GM12878 (cell line): Measurements from ENCODE around the gene OR5AC2.

Source experiments
- CTCF ChIP-seq, 3 experiments: IDR thresholded peaks in 2 of 3; conservative IDR thresholded peaks in 1 of 3; 2 replicates each; pipeline ENCODE4 v1.5.1; 2011; ENCODE audit warnings: low read depth in 3 of 3, low read length in 3 of 3, mild to moderate bottlenecking in 3 of 3, control low read depth in 2 of 3, moderate library complexity in 2 of 3, inconsistent platforms in 1 of 3, mixed read lengths in 1 of 3; ENCODE audit not compliant: control insufficient read depth in 2 of 3, insufficient read depth in 1 of 3; ENCODE audit errors: extremely low read depth in 1 of 3
- ELK1 ChIP-seq: IDR thresholded peaks from 2 replicates; pipeline ENCODE4 v1.6.1; 2012; ENCODE audit warnings: low read depth, low read length, improper control_type of control experiment
- GABPA ChIP-seq: IDR thresholded peaks from 2 replicates; pipeline ENCODE4 v1.6.1; 2014; ENCODE audit warnings: antibody characterized with exemption, low read depth, mild to moderate bottlenecking, inconsistent platforms
- REST ChIP-seq: IDR thresholded peaks from 2 replicates; pipeline ENCODE4 v1.6.1; 2012; ENCODE audit warnings: mild to moderate bottlenecking, low read depth, low read length
- YY1 ChIP-seq: IDR thresholded peaks from 2 replicates; pipeline ENCODE4 v1.6.1; 2011; ENCODE audit warnings: low read depth, mild to moderate bottlenecking, low read length

- TF ChIP-seq GABPA (no peak), CTCF (IDR thresholded peaks at IDR 0.05 in 2 of 3, conservative IDR thresholded peaks at IDR 0.05 in 1 of 3; ENCODE audit: control insufficient read depth in 2 of 3, extremely low read depth in 1 of 3, insufficient read depth in 1 of 3, low read depth in 3 of 3, low read length in 3 of 3) (no peak), ELK1 (no peak), REST (no peak), YY1 (no peak)
These were observed 28.6 kb upstream of the OR5AC2 start for GRCh38 chr3:98058244-98058960.
